NCI-H1930 (cell line): ENCODE data around the gene RC3H2.
"Not testable (repeated sequence)": the region's sequence is repeated elsewhere in the genome, so short reads cannot be mapped to it uniquely, and the experiment has no call there.

Experiments
- DNase-seq, 2 experiments: peaks; one replicate each; lab custom pipeline; 2025; lab: John Stamatoyannopoulos, UW

The RC3H2 gene

DNA sequence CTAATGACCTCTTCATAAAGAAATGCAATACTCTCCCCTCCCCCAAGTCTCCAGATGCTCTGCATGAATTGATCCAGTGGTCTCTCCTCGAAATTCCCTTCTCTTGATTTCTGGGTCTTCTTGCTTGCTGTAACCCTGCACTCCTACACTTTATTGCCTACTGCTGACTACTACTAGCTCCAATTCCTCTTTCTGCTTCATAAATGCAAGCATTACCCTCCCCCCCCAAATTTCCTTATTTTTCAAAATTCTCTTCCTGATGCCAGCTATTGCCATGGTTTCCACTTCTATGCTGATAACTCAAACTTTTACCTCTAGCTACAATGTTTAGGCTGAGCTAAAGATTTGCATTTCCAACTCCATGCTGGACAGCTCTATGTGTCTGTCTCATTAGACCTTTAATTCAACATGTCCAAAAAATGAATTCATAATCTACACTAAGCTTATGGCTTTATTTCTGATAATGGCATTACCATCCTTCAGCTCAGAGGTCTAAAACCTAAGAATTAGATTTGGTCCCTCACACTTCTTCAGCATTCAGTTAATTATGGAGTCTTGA, 24.7 kb upstream of the RC3H2 start:
- DNase-seq: no peak

DNA sequence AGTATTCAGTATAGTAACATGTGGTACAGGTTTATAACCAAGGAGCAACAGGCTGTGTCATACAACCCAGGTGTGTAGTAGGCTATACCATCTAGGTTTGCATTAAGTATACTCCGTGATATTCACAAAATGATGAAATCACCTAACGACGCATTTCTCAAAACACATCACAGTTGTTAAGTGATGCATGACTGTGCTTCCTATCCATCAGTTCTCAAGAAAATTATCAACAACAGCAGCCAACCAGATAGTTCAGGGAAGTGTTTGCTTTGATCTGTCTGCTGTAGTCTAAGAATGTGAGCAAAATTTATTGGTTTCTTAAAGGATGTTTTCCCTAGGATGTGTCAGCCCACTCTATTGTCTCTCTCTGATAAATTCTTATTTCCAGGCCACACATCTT, 18.8 kb upstream of the RC3H2 start:
- DNase-seq: no peak

DNA sequence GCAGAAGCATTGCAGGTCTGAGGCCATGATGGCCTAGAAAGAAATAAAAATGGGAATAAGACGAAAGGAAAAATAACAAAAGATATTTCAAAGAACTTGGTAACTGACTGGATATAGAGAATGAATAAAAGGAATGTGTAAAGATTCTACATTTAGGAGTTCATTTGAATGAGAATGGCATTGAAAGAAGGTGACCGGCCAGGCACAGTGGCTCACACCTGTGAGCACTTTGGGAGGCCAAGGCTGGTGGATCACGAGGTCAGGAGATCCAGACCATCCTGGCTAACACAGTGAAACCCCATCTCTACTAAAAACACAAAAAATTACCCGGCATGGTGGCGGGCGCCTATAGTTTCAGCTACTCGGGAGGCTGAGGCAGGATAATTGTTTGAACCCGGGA, 17.6 kb upstream of the RC3H2 start:
- no peak for DNase-seq

DNA sequence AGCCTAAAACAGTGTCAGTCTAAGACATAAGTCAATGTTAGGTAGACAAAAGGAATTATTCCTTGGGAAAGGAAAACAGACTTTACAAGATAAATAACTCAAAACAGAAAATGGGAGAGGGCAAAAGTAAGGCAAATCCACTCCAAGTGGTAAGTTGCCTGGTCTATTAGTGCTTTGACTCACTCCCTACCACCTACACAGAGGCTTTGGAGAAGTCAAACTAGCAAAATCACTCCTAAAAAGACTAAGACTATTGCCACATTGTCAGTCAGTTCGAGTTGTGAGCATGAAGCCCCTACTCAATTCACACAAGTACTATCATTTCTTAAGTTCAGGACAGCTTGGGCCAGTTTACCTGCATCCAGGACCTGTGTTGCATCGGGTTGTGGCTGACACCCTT, 13.2 kb upstream of the RC3H2 start:
- no peak for DNase-seq

DNA sequence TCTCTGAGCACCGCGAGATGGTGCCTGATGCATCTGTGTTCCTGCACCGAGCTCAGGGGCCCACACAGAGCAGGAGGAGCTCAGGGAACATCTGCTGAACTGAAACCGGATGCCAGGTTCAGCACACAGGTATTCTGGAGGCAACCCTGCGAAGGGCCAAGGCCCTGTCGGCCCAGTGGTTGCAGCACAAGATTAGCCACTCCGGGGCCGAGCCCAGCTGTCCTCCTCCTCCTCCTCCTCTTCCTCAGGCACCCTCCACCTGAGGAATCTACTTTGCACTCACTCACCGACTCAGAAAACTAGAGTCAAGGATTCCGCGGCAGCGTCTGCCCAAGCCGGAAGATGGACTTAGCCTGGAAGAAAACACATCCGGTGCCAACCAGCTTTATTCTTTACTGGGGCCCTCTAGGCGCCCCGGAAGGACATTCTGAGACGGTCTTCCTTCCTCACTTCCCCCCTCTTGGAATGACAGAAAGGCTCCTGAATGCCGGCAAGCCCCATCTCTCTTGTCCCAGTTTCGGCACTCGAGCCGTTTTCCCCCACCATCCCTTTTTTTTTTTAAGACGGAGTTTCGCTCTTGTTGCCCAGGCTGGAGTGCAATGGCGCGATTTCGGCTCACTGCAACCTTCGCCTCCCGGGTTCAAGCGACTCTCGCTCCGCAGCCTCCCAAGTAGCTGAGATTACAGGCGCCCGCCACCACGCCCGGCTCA, 8.0 kb upstream of the RC3H2 start, which contains the start of gene ZBTB6:
Gene ZBTB6, minus strand, starts transcription at position 360 of the 710 bp plus-strand sequence. CDS start 1,251 bp downstream, outside the sequence.
- DNase-seq: peak; percentile 58 to 71

DNA sequence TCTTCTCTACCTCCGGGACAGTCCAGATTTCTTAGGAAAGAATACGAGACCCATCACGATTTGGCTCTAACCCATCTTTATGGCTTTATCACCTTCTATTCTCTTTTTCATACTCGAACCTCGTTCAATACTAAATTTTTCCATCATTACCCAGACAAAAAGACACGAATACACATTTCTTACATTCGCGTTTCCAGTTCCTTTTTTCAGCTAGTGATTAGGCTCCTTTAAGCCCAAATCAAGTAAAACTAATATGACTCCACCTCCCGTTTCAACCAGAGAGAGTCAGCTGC, 7.5 kb upstream of the RC3H2 start:
- DNase-seq: no peak

DNA sequence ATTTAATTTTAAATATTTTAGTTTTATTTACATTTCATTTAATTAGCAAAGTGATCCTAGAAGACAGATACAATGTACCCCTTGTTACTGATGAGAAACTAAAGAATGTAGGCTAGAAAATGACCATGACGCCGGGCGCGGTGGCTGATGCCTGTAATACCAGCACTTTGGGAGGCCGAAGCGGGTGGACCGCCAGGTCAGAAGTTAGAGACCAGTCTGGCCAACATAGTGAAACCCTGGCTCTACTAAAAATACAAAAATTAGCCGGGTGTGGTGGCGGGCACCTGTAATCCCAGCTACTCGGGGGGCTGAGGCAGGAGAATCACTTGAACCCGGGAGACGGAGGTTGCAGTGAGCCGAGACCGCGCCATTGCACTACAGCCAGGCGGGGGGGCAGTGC, 963 bp upstream of the RC3H2 start:
- DNase-seq: not testable (repeated sequence)

DNA sequence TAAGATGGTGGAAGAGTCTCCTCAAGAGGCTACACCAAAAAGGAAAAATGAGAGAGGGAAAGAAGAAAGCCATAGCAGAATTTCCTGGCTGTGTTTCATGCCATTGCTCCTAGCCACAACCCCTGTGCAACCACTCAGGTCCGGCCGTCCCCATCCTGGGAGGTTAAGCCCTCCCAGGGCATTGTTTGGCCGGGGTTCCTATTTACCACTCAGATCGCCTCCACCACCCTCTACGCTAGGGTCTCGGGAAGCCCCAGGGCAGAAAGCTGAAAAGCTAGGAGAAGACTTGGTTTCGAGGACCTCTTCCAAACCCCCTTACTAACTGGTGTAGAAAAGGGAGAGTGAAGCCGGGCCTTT, 715 bp downstream of the RC3H2 start:
- peak in 1 of 2 experiments; percentile 13 for DNase-seq

DNA sequence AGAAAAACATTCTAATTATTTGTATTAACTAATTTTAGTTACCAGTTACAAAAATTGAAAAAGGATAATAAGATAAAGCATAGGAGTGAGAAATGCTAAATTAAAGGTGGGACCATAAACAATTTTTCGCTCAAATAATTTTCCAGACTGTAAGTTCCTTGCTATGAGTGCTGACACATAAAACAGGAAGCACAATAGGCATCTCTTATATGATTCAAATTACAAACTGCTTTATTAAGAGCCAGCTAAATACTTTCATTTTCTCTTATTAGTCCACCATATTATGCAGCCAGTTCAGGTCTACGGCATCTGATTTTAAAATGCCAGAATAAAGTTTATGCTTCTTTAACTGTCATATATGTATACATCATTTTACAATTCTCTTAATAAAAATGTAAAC, 4.4 kb downstream of the RC3H2 start:
- no peak for DNase-seq

DNA sequence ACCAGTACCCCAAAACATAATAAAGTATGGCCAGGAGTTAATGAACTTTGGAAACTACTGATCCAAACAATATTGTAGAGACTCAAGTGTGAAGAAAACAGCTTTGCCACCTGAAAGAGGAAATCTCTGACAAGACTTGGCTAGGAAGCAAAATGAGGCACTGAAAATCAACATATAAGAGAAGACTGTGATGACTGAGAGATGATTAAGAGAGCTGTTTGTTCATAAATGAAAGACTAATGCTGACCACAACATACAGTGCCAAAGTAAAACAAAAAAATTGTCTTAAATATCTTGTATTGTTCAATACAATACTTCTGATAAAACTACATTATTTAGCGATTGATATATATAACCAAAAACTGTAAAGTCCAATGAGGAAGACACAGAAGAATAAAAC, 7.2 kb downstream of the RC3H2 start:
- DNase-seq: no peak

DNA sequence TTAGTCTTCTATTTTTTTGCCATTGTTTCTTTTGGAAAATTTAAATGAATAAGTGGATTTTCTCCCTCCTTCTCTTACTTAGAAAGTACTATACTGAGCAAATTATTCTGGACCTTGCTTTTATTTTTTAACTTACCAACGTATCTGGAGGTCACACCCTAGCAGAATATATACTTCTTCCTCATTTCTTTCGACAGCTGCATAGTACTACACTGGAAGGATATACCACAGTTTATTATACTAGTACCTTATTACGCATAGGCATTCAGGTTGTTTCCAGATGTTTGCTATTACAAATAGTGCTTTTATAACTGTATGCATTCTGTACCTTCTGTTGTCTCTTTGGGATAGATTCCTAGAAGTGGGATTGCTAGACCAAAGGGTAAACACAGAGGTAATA, 16.7 kb downstream of the RC3H2 start:
- no peak for DNase-seq

DNA sequence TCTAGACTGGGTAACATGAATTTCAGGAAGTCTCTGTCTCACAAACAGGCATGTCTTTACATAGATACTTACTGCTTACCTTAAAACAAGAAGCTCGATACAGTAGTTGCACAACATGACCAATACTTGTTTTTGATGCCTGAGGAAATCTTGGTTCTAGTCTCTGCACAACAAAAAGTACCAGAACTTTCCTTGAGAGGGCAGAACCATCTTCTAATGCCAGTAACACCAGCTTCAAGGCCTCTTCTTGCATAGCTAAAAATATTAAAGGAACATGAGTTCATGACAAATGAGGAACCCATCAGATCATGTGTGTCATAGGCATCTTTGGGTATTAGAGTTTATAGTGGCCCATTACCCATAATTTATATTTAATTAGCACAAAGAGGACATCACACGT, 22.0 kb downstream of the RC3H2 start:
- DNase-seq: no peak

DNA sequence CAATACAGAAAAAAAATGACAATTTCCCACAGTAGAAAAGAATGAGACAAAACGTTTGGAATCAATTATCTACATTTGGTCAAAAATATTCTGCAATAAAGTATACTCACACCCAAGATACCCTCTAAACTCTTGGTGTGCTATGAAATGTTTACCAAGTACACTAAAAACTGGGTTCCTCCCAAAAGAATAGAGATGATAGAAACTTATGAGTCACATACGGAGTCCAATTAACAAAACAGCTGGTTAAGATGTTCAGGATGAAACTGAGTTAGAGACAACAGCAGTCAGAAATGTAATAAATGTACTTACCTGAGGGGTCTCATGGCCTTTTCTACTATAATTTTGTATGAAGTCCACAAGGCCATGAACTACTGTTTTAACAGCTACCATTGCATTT, 25.7 kb downstream of the RC3H2 start:
- DNase-seq: no peak

DNA sequence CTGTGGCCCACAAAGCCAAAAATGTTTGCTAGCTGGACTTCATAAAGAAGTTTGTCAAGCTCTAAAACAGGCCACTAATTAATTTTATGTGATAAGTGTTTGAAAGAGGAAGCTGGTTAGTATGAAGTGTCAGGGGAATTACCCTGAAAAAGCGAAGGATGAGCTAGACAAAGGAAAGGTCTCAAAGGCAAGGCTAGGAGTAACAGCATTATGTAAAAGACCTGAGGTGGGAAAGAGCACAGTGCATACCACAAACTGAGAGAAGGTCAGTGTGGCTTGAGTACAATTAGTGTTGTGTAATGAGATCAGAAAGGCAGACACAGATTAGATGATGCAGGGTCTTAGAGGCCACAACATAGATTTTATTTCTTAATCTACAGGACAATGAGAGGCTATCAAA, 29.6 kb downstream of the RC3H2 start:
- DNase-seq: no peak

DNA sequence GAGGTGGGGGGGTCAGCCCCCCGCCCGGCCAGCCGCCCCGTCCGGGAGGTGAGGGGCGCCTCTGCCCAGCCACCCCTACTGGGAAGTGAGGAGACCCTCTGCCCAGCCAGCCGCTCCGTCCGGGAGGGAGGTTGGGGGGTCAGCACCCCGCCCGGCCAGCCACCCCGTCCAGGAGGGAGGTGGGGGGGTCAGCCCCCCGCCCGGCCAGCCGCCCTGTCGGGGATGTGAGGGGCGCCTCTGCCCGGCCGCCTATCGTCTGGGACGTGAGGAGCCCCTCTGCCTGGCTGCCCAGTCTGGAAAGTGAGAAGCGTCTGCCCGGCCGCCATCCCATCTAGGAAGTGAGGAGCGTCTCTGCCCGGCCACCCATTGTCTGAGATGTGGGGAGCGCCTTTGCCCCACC, 37.9 kb downstream of the RC3H2 start:
- not testable (repeated sequence) for DNase-seq

DNA sequence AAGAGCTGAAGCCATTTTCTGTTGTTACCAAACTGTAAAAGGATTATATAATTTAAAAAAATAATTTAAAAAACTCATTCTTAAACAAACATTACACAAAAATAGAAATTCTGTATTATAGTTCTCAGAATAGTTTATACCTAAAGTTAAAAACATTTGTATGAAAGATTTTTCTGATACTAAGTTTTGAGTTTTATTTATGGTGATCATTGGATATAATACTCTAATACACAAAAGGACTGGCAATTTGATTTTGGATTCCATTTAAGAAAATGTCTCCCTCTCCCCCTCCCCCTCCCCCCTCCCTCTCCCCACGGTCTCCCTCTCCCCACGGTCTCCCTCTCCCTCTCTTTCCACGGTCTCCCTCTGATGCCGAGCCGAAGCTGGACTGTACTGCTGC, 39.1 kb downstream of the RC3H2 start:
- DNase-seq: no peak

DNA sequence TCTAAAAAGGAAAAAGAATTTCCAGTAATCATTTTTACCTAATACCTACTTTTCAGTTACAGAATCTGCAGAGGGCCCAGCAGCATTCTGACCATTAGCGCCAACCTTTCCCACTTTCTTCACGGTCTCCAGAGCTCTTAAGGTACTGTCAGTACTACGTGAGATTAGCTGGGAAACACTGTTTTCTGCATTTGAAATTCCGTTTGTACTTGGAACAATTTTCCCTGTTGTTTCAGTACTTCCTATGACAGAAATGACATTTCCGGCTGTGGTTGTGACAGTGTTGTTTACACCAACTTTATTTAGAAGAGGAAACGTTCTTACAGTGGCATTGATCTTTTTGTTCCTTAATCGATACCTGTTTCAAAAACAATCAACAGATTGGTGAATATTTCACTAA, 39.9 kb downstream of the RC3H2 start:
- no peak for DNase-seq

DNA sequence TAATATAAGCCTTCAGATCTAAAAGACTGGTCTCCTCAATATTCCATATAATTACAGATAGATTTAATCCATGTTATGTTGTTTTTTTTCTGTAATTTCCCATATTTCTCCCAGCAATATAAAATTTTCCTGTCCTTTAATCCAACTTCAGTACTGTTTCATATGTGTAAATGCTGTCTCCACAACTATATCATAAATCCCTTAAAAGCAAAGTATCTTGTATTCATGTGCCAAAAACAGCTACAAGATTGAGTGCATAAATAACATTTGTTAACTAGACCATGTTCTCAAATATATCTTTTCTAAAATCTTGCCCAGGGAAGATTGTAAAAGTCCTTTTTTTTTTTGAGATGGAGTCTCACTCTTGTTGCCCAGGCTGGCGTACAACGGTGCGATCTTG, 41.8 kb downstream of the RC3H2 start:
- DNase-seq: no peak

DNA sequence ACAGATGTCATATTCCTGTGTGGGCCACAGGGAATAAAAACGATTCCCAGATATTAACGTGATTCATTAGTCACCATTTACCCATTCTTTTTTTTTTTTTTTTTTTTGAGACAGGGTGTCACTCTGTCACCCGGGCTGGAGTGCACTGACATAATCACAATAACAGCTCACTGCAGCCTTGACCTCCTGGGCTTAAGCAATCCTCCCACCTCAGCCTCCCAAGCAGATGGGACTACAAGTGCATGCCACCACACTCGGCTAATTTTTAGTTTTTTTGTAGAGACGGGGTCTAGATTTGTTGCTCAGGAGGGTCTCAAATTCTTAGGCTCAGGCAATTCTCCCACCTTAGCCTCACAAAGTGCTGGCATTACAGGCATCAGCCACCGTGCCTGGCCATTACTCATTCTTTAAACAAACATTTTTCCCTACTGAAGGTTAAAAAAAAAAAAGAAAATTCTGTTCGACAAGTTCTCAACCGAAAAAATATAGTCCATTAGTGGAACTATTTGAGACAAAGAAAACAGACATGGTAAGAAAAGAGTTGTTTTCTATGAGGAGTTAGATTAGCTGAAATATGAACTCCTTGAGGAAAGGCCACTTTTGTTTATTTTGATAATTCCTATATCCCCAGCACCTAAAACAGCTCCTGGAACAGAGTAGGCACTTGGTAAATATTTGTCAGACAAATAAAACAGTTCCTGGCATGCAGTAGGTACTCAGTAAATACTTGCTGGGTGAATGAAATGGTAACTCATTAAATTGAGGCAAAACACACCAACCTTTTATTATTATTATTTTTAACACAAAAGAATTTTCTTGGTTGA, 44.6 kb downstream of the RC3H2 start:
- DNase-seq: no peak

DNA sequence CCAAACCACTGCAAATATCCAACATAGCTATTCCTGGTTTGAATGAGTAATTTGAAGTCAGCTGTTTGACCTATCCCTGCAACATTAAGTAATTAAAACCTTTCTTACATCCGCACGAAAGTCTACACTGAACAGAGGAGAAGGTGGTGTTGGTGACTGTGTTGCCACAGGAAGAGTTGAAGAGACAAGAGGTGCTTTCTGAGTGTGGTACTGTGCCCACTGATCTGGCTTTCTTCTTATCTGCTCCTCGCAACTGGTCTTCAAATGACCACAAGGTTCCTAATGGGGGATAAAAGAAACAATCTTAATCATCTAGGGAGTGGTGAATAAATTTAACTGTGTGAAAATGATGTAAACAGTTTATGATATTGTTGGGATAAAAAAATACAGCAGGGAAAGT, 47.3 kb downstream of the RC3H2 start:
- no peak for DNase-seq

DNA sequence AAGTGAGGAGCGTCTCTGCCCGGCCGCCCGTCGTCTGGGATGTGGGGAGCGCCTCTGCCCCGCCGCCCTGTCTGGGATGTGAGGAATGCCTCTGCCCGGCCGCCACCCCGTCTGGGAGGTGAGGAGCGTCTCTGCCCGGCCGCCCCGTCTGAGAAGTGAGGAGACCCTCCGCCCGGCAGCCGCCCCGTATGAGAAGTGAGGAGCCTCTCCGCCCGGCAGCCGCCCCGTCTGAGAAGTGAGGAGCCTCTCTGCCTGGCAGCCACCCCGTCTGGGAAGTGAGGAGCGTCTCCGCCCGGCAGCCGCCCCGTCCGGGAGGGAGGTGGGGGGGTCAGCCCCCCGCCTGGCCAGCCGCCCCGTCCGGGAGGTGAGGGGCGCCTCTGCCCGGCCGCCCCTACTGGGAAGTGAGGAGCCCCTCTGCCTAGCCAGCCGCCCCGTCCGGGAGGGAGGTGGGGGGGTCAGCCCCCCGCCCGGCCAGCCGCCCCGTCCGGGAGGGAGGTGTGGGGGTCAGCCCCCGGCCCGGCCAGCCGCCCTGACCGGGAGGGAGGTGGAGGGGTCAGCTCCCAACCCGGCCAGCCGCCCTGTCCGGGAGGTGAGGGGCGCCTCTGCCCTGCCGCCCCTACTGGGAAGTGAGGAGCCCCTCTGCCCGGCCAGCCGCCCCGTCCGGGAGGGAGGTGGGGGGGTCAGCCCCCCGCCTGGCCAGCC, 52.9 kb downstream of the RC3H2 start:
- DNase-seq: not testable (repeated sequence)

DNA sequence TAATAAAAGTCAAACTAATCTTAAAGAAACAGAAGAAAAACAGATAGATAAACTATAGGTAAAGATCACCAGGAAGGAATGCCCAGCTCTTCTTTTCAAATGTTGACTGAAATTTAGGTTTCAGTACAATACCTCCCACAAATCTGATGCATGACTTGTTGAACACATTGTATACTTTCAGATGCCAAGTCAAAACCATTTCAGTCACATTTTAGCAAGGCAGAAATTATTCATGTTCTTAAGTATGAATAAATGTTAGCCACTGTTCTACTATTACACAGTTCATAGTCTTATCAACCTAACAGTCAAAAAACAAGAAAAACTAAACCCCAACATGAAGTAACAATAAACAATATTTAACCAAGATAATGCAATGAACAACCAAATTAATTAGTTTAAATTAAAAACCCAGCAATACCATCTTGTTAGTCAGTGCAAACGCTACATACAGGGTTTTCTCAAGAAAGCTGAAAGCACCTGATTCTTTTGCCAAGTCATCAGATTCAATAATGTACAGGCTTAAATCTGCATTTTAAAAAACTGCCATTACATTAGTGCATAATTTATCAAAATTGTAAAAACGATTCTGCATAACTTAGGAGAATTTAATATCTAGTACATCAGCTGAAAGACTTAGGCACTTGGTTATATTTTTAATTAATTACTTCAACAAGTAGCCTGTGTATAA, 56.8 kb downstream of the RC3H2 start:
- DNase-seq: no peak
